ENCODE results near the gene CRTC1.
"Not testable (repeated sequence)": the region's sequence is repeated elsewhere in the genome, so short reads cannot be mapped to it uniquely, and the experiment has no call there.

DNA sequence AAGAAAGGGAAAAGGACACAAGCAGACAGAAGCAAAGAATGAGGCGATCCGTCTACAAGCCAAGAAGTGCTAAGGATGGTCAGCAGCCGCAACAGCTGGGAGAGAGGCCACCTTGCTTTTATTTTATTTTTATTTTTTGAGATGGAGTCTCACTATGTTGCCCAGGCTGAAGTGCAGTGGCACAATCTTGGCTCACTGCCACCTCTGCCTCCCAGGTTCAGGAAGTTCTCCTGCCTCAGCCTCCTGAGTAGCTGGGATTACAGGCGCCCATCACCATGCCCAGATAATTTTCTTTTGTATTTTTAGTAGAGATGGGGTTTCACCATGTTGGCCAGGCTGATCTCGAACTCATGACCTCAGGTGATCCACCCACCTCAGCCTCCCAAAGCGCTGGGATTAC lies 44.1 kb downstream of the CRTC1 start:
- TF ChIP-seq CTCF (IDR thresholded peaks at IDR 0.05; ENCODE audit: poor library complexity); EZH2 (IDR thresholded peaks at IDR 0.05; ENCODE audit: borderline replicate concordance); EZH2phosphoT487 (IDR thresholded peaks at IDR 0.05; ENCODE audit: low read depth, severe bottlenecking, unreplicated experiment): not testable (repeated sequence)
